ENCODE results near the gene KCTD13. TPM values are rescaled to one million over a fixed set of nuclear protein-coding genes. Genes with fewer than 3 reads are reported as not detected.

Gene KCTD13
- total and polyA plus RNA-seq, 4 donors: 2.7 to 13.1 (median 3.7) TPM

DNA sequence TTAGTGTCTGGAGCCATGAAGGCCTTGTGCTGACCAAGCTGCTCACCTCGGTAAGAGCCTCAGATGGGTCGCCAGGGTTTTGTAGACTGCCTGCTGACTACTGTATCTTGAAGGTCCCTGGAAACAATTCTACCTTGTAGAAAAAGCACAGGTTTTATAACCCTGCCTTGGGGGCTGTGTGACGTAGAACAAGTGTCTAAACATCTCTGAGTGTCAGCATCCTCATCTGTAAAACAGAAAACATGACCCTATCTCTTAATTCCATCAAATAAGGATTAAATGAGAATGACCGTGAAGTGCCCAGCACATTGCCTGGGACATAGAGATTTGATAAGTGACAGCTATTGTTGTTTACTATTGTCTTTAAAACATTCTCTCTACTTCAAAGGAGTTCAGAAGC is 42.2 kb upstream of the KCTD13 start:
- no peak for DNase-seq (ENCODE audit: low spot score)
- Histone ChIP-seq H3K9ac (ENCODE audit: low read depth in 1 of 2, low read length in 2 of 2) (no peak overlapping the region), H3K36me3 (ENCODE audit: control insufficient read depth in 4 of 4, insufficient read depth in 3 of 4, low read depth in 1 of 4, low read length in 3 of 4) (peaks cover 6 to 19% (median 13%) of the 10 kb centered on the region in 4 donors), H3K4me1 (ENCODE audit: control insufficient read depth in 4 of 4, insufficient read depth in 4 of 4, low read length in 3 of 4) (peaks cover 0 to 10% (median 8%) of the 10 kb centered on the region in 4 donors), H3K27ac (ENCODE audit: low read depth in 1 of 2, low read length in 2 of 2) (no peak overlapping the region), H3K9me3 (ENCODE audit: control insufficient read depth in 4 of 4, low read length in 3 of 4) (no peaks in the 10 kb centered on the region), H3K4me3 (ENCODE audit: low read depth in 1 of 3, low read length in 3 of 3) (no peak overlapping the region), H3K27me3 (ENCODE audit: control insufficient read depth in 4 of 4, insufficient read depth in 4 of 4, low read length in 3 of 4) (no peaks in the 10 kb centered on the region)
- 95% methylated on average over 4 of the region's 4 CpGs for WGBS
- TF ChIP-seq RAD21 (IDR thresholded peaks at IDR 0.05) (no peak), YY1 (IDR thresholded peaks at IDR 0.05) (no peak), TAF1 (conservative IDR thresholded peaks at IDR 0.05) (no peak), FOXA1 (IDR thresholded peaks at IDR 0.05) (no peak), SP1 (IDR thresholded peaks at IDR 0.05) (no peak), NR2F2 (IDR thresholded peaks at IDR 0.05) (no peak), ZBTB33 (IDR thresholded peaks at IDR 0.05) (no peak), MAX (IDR thresholded peaks at IDR 0.05) (no peak), HNF4G (IDR thresholded peaks at IDR 0.05) (no peak), RXRA (IDR thresholded peaks at IDR 0.05) (no peak), HNF4A (conservative IDR thresholded peaks at IDR 0.05) (no peak)

DNA sequence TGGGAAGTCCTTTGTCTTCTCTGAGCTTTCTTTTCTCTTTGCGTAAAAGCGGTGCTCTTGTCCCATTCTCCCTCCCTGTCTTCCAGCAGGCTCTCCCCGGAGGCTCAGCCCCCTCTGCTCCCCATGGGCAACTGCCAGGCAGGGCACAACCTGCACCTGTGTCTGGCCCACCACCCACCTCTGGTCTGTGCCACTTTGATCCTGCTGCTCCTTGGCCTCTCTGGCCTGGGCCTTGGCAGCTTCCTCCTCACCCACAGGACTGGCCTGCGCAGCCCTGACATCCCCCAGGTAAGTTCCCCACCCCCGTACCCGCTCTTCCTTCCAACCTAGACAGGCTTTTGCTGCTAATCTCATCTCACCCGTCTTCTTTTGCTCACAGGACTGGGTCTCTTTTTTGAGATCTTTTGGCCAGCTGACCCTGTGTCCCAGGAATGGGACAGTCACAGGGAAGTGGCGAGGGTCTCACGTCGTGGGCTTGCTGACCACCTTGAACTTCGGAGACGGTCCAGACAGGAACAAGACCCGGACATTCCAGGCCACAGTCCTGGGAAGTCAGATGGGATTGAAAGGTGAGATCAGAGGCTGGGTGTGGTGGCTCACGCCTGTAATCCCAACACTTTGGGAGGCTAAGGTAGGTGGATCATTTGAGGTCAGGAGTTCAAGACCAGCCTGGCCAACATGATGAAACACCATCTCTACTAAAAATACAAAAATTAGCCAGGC is 37.2 kb upstream of the KCTD13 start:
- Histone ChIP-seq H3K27ac (ENCODE audit: low read depth in 1 of 2, low read length in 2 of 2) (peak overlapping the region; percentile 65 to 86), H3K9me3 (ENCODE audit: control insufficient read depth in 4 of 4, low read length in 3 of 4) (no peaks in the 10 kb centered on the region), H3K36me3 (ENCODE audit: control insufficient read depth in 4 of 4, insufficient read depth in 3 of 4, low read depth in 1 of 4, low read length in 3 of 4) (peaks cover 1 to 5% (median 4%) of the 10 kb centered on the region in 4 donors), H3K4me3 (ENCODE audit: low read depth in 1 of 3, low read length in 3 of 3) (peak overlapping the region in 1 of 3 donors; percentile 90), H3K27me3 (ENCODE audit: control insufficient read depth in 4 of 4, insufficient read depth in 4 of 4, low read length in 3 of 4) (no peaks in the 10 kb centered on the region), H3K4me1 (ENCODE audit: control insufficient read depth in 4 of 4, insufficient read depth in 4 of 4, low read length in 3 of 4) (peaks cover 2 to 22% (median 13%) of the 10 kb centered on the region in 4 donors), H3K9ac (ENCODE audit: low read depth in 1 of 2, low read length in 2 of 2) (no peak overlapping the region)
- 87% methylated on average over 14 of the region's 14 CpGs for WGBS
- DNase-seq (ENCODE audit: low spot score): no peak
- no peak for TF ChIP-seq ATF3 (IDR thresholded peaks at IDR 0.05)
- no peak for TF ChIP-seq FOXA2 (IDR thresholded peaks at IDR 0.05)

DNA sequence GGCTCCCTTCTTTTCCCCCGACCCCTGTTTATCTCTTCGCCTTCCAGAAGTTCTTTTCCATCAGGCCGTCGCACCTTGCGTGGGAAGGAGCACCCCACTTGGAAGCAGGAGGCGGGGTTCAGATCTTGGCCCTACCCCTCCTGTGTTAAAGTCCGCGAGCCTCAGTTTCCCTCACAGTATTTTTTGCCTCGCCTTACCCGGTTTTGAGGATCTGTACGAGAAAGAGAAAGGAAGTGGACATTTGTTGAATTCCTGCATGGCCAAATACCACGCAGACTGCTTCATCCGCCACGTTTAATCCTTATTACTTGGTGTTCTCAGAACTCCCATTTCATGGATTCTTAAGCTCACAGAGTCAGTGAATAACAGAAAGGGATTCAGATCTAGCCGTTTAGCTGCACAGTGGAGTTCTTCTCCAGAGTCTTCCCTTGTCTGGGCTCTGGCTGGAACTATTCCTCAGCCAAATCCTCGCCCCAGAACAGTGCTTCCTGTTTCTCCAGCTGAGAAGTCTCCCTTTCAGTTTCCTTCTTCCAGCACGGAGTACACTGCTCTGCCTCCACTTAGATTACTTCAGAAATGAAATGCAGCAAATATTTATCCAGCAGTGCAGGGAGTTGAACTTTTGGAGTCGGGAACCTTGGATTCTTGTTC is 36.4 kb upstream of the KCTD13 start:
- H3K9me3 ChIP-seq (ENCODE audit: control insufficient read depth in 4 of 4, low read length in 3 of 4): no peaks in the 10 kb centered on the region
- H3K27ac ChIP-seq (ENCODE audit: low read depth in 1 of 2, low read length in 2 of 2): peak overlapping the region; percentile 65 to 86
- H3K9ac ChIP-seq (ENCODE audit: low read depth in 1 of 2, low read length in 2 of 2): peak overlapping the region; percentile 78 to 90
- no peak for DNase-seq (ENCODE audit: low spot score)
- peak overlapping the region; percentile 74 to 90 (median 81) for H3K4me3 ChIP-seq (ENCODE audit: low read depth in 1 of 3, low read length in 3 of 3)
- H3K4me1 ChIP-seq (ENCODE audit: control insufficient read depth in 4 of 4, insufficient read depth in 4 of 4, low read length in 3 of 4): peaks cover 2 to 22% (median 13%) of the 10 kb centered on the region in 4 donors
- 7% methylated on average over 18 of the region's 18 CpGs for WGBS
- no peaks in the 10 kb centered on the region for H3K36me3 ChIP-seq (ENCODE audit: control insufficient read depth in 4 of 4, insufficient read depth in 3 of 4, low read depth in 1 of 4, low read length in 3 of 4)
- TF ChIP-seq JUND (IDR thresholded peaks at IDR 0.05) (no peak), YY1 (IDR thresholded peaks at IDR 0.05) (peak; percentile 31), CTCF (IDR thresholded peaks at IDR 0.05; ENCODE audit: low read depth, low read length, missing input control) (no peak), TAF1 (conservative IDR thresholded peaks at IDR 0.05) (no peak), HNF4A (conservative IDR thresholded peaks at IDR 0.05) (peak in 1 of 2 donors; percentile 8)
- TF ChIP-seq, protein P1, sequence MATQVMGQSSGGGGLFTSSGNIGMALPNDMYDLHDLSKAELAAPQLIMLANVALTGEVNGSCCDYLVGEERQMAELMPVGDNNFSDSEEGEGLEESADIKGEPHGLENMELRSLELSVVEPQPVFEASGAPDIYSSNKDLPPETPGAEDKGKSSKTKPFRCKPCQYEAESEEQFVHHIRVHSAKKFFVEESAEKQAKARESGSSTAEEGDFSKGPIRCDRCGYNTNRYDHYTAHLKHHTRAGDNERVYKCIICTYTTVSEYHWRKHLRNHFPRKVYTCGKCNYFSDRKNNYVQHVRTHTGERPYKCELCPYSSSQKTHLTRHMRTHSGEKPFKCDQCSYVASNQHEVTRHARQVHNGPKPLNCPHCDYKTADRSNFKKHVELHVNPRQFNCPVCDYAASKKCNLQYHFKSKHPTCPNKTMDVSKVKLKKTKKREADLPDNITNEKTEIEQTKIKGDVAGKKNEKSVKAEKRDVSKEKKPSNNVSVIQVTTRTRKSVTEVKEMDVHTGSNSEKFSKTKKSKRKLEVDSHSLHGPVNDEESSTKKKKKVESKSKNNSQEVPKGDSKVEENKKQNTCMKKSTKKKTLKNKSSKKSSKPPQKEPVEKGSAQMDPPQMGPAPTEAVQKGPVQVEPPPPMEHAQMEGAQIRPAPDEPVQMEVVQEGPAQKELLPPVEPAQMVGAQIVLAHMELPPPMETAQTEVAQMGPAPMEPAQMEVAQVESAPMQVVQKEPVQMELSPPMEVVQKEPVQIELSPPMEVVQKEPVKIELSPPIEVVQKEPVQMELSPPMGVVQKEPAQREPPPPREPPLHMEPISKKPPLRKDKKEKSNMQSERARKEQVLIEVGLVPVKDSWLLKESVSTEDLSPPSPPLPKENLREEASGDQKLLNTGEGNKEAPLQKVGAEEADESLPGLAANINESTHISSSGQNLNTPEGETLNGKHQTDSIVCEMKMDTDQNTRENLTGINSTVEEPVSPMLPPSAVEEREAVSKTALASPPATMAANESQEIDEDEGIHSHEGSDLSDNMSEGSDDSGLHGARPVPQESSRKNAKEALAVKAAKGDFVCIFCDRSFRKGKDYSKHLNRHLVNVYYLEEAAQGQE (IDR thresholded peaks at IDR 0.05): peak; percentile 23
- H3K27me3 ChIP-seq (ENCODE audit: control insufficient read depth in 4 of 4, insufficient read depth in 4 of 4, low read length in 3 of 4): no peaks in the 10 kb centered on the region
